ENCODE data around the gene CCBE1.
"Not testable (repeated sequence)": the region's sequence is repeated elsewhere in the genome, so short reads cannot be mapped to it uniquely, and the experiment has no call there.

The CCBE1 gene

DNA sequence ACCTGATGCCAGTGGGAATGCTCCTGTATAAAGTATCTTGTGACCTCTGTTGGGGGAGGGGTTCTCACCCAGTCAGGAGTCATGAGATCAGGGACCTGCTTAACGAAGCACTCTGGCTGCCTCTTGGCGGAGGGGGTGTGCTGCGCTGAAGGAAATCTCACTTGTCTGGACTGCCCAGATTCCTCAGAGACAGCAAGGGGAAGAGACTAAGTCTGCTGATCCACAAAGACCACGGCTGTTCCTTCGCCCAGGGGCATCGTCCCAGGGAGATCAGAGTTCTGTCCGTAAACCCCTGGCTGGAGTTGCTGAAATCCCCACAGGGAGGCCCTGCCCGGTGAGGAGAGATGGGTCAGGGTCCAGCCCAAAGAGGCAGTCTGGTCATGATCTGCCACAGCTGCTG is 168.4 kb downstream of the CCBE1 start:
- TF ChIP-seq, protein P1, sequence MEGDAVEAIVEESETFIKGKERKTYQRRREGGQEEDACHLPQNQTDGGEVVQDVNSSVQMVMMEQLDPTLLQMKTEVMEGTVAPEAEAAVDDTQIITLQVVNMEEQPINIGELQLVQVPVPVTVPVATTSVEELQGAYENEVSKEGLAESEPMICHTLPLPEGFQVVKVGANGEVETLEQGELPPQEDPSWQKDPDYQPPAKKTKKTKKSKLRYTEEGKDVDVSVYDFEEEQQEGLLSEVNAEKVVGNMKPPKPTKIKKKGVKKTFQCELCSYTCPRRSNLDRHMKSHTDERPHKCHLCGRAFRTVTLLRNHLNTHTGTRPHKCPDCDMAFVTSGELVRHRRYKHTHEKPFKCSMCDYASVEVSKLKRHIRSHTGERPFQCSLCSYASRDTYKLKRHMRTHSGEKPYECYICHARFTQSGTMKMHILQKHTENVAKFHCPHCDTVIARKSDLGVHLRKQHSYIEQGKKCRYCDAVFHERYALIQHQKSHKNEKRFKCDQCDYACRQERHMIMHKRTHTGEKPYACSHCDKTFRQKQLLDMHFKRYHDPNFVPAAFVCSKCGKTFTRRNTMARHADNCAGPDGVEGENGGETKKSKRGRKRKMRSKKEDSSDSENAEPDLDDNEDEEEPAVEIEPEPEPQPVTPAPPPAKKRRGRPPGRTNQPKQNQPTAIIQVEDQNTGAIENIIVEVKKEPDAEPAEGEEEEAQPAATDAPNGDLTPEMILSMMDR (IDR thresholded peaks at IDR 0.05; ENCODE audit: low read length, missing control alignments), result no peak
- DNase-seq (ENCODE audit: low read depth), result no peak
- H3K4me3 ChIP-seq (replicated peaks; ENCODE audit: low read depth, low read length), result no peak overlapping the region

DNA sequence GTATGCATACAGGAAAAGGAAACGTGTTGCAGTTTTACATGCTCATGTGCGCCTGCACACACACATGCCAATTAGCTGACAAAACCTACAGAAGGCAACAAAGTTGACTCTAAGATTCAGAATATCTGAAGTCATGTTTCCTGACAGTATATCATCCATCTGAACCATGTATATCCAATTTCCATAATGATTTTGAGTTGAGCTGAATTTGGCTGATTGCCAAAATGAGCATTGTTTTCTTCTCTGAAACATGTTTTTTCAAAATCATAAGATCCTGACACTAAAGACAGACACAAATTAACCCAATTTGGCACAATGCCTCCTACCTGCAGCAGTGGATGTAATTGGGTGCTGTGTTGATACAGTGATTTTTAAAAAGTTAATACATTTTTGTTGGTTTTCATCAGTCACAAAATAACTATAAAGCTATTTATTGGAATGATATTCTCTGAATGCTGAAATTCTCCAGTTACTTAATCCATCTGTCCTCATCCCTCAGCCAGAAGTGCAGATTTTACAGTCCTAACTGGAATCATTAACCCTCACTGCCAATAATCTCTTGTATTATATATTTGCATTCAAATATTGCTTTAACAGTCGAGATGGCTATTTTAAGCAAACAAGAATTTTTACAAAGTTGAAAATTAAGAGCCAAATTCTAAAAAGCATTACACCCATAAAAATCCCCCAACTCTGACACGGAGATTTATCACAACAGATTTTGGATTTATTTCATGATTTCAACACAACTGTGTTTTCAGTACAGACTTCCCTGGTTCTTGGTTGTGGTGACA is 176.5 kb downstream of the CCBE1 start:
- TF ChIP-seq, protein P1 (IDR thresholded peaks at IDR 0.05; ENCODE audit: low read length, missing control alignments), result no peak
- DNase-seq (ENCODE audit: low read depth), result no peak
- H3K4me3 ChIP-seq (replicated peaks; ENCODE audit: low read depth, low read length), result no peak overlapping the region

DNA sequence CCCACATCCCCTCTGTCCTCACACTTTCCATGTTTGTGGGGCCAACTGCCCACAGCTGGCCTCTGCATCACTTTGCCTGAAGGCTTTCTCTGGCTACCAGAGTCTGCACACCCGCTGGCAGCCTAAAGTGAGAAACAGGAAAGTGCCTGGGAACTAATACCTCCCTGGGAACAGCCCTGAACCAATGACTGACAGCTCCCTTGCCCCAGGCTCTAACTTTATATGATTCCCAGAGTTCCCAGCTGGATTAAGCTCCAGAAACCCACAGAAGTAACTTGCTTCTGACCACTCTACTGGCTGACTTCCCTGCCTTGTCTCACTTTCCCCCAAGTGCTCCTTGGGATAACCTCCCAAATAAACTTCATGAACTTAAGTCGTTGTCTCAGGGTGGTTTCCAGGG is 178.5 kb downstream of the CCBE1 start:
- DNase-seq (ENCODE audit: low read depth), result no peak
- H3K4me3 ChIP-seq (replicated peaks; ENCODE audit: low read depth, low read length), result no peak overlapping the region
- TF ChIP-seq, protein P1 (IDR thresholded peaks at IDR 0.05; ENCODE audit: low read length, missing control alignments), result no peak

DNA sequence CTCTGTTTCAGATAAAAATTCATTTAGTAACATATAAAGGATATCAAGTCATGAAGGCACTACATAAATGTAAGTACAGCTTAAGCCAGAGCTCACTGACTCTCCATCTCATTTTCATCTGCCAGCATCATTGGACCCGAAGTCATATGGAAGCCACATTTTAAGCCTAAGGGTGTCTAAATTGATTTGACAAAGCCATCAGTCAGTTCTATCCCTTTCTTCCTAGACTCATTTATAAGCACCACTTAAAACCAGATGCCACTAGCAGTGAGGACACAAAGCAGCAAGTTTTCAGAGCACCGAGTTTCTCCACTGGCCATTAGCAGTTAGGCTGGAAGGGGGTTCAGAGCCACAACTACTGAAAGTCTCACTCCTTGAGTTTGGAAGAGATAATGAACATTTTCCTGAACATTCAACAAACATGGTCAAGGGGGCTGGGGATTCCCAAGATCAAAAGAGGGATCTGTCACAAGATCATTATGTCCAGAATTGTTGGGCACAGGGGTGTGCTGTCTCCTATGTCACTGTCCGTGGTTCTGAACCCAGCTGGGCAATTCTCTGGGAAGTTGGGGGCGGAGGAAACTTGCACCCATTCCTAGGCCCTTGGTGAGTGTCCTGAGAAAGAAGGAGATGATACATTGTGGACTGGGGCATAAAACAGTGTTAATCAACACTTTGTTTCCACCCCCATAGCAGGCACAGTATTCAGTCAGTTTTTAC is 179.6 kb downstream of the CCBE1 start:
- TF ChIP-seq, protein P1 (IDR thresholded peaks at IDR 0.05; ENCODE audit: low read length, missing control alignments), result no peak
- peak; percentile 46 for DNase-seq (ENCODE audit: low read depth)
- H3K4me3 ChIP-seq (replicated peaks; ENCODE audit: low read depth, low read length), result no peak overlapping the region

DNA sequence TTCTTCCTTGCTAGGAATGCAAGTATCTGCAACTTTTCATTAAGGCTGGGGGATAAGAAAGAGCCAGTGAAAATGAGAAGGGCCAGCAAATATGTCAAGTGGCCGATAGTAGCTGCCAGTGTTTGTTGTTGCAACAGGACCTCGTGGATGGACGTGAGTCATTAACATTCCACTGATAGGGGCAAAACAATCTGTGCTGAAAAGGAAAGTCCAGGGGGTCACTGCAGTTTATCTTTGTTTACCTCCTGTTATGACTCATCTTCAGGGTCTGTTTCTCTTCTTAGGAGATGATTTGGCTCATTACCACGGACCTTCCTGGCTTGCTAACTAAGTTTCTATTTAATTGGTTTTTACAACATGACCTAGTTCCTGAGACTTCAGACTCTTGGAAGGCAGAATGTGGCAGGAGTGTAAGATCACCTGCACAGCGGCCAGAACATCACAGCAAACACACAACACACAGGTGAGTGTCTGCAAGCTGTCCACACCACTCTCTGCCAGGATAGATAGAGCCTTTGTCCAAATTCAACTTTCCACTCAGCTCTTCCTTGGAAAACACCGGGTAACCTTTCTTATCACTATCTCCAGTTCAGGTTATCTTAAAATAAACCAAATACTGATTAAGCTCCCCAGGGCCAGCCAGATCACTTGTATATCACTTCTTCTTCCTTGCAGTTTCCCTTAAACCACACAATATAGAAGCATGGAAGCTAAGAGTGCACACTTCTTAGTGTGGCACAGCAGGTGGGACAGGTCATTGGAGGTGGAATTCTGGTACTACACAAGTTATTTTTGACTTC is 180.7 kb downstream of the CCBE1 start:
- TF ChIP-seq, protein P1 (IDR thresholded peaks at IDR 0.05; ENCODE audit: low read length, missing control alignments), result no peak
- peak; percentile 90 for DNase-seq (ENCODE audit: low read depth)
- no peak overlapping the region for H3K4me3 ChIP-seq (replicated peaks; ENCODE audit: low read depth, low read length)

DNA sequence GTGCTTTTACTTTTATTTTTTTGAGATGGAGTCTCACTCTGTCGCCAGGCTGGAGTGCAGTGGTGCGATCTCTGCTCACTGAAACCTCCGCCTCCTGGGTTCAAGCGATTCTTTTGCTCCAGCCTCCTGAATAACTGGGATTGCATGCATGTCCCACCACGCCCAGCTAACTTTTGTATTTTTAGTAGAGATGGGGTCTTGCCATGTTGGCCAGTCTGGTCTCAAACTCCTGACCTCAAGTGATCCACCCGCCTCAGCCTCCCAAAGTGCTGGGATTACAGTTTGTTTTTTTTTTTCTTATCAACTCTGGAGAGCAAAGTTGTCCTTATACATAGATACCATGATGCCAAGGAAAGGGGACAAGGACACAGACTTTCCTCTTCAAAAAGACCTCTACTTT is 181.3 kb downstream of the CCBE1 start:
- not testable (repeated sequence) for H3K4me3 ChIP-seq (replicated peaks; ENCODE audit: low read depth, low read length); DNase-seq (ENCODE audit: low read depth)

DNA sequence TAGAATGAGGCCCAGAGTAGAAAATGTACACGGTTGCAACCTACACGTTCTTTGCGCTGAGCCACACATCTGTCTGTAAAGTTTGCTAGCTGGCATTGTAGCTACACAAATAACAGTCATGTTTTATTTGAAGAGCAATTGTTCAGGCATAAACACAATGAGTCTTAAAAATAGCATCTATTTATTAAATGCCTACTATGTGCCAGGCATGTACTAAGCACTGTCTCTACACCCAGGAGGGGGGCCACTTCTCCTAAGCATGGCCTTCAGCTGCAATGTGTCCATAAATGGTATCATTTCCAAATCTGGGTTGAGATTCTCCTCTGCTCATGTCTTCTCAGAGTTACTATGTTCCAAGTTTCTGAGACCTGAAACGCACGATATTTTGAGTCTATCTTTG is 182.1 kb downstream of the CCBE1 start:
- TF ChIP-seq, protein P1 (IDR thresholded peaks at IDR 0.05; ENCODE audit: low read length, missing control alignments), result no peak
- no peak overlapping the region for H3K4me3 ChIP-seq (replicated peaks; ENCODE audit: low read depth, low read length)
- DNase-seq (ENCODE audit: low read depth), result no peak

Measured in fibroblast of pulmonary artery (primary cell).